Skeletal muscle cell (primary cell): ENCODE measurements around the gene ABAT.
"Not testable (repeated sequence)": the region's sequence is repeated elsewhere in the genome, so short reads cannot be mapped to it uniquely, and the experiment has no call there.

Experiments
- DNase-seq: peaks from one replicate; pipeline ENCODE4 v3.0.0-alpha.2; 2010; ENCODE audit warnings: low read depth
- H3K4me3 ChIP-seq: 2 replicates; pipeline ENCODE4 v1.5.1; 2011; ENCODE audit warnings: low read depth, mild to moderate bottlenecking, control low read depth, low read length, moderate library complexity

ABAT gene

DNA sequence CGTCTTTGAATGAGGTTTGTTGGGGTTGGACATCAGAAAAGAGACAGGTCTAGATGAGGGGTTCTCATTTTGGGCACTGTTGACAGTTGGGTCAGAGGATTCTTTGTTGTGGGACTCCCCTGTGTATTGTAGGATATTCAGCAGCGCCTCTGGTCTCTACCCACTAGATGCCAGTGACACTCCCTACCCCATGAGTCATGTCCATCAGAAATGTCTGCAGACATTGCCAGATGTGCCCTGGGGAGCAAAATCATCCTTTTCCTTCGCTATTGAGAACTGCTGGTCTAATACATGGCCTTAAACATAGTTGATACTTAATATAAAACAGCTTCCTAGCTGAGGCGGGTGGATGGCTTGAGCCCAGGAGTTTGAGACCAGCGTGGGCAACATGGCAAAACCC, 3.1 kb downstream of the ABAT start:
- DNase-seq: no peak
- H3K4me3 ChIP-seq: no peak overlapping the region

DNA sequence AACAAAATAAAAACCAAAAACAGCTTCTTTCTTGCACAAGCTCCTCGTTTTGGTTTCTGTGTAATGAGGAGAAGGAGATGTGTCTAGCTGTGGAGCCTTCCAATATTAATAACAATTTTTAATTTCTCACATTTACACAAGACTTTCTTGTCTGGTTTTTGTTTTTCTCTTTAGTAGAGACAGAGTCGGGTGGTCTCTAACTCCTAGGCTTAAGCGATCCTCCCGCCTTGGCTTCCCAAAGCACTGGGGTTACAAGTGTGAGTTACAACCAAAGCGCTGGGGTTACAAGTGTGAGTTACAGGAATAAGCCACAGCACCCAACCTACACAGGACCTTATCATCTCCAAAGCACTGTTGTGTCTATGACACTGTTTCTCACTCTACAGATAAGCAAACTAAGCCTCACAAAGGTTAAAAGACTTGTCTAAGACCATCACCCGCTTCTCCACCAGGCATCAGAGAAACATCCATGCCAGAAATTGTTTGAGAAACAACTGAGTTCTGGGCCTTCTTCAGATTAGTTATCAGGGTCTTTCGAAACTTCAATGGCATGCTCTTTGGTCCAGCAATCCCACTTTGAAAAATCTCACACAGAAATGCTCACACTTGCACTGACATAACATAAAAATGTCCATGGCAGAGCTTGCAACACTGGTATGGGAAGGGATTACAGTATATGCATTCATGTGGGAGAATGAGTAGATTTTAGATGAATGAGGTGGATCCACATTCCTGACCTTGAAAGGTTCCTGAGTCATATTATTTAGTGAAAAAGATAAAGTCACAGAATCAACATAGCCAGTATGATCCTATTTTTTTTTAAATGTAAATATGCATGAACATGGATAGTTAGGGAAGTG, 3.9 kb downstream of the ABAT start:
- H3K4me3 ChIP-seq: no peak overlapping the region
- DNase-seq: peak; percentile 28

DNA sequence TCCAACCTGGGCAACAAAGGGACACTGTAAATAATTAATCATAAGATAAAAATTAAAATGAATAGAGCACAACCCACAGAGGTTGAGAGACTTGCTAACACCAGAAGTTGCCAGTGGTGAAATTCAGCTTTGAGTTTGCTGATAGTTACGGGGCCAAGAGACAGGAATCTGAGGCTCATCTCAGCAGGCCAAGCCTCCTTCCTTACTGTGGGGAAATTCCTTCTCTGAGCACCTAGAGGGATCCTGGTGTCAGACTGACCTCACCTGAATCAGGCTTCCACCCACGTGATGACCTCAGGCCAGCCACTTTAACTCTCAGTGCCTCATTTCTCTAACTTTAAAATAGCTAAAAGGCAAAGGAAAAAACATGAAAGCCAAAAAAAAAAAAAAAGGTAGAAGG, 4.7 kb downstream of the ABAT start:
- no peak overlapping the region for H3K4me3 ChIP-seq
- no peak for DNase-seq

DNA sequence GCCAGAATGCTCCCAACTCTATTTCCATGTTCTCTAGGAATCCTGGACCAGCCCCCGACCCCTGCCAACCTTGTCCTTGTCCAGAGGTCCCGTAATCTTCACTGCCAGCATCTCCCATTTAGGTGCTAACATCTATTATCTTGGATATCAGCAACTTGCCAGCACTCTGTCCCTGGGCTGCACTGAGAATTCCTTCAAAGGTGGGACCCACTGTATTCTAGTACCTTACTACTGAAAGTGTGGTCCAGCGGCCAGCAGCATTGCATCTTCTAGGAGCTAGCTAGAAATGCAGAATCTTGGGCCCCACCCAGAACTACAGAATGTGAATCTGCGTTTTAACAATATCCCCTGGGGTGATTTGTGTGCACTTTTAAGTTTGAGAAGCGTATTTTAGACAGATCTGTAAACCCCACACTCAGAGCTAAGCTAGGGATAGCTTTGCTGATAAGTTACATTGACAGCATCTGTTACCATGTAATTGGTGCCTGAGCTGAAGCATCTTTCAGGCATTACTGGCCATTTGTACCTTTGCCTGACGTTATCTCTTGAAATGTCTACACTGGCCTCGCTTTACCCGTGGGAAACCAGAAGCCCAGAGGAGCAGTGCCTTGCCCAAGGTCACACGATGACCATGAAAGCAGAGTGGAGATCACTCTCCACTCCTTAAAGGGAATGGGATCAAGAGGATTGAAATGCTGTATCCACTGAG, 8.3 kb downstream of the ABAT start:
- DNase-seq: no peak
- H3K4me3 ChIP-seq: no peak overlapping the region

DNA sequence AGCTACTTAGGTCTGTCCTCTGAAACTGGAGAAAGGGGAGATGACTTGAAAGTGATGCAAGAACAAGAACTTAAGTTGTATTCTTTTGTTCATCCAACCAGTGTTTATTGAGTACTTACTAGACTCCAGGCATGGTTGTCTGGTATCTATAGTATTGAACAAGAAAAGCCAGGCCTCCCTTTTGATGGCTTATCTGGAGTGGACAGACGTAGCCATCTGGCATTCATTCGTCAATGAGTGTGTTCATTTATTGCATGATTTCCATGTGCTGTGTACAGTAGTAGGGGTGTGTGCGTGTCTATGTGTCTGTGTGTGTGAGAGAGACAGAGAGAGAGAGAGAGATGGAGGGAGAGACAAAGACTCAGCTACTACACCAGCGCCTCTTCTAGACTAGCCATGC, 9.2 kb downstream of the ABAT start:
- DNase-seq: no peak
- H3K4me3 ChIP-seq: no peak overlapping the region

DNA sequence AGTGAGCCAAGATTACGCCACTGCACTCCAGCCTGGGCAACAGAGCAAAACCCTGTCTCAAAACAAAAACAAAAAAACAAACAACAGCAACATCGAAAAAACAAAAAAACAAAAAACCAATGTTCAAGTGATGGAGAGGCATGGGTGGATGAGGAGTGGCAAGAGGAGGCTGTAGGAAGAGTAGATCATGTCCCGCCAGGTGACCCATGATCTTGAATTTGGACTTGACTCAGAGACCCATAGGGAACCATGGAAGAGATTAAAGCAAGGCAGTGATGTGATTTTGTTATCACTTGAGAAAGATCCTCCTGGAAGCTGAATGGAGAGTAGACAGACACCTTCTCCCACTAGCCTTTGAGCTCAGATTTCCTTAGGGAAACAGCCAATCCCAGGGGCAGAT, 11.2 kb downstream of the ABAT start:
- H3K4me3 ChIP-seq: no peak overlapping the region
- DNase-seq: no peak

DNA sequence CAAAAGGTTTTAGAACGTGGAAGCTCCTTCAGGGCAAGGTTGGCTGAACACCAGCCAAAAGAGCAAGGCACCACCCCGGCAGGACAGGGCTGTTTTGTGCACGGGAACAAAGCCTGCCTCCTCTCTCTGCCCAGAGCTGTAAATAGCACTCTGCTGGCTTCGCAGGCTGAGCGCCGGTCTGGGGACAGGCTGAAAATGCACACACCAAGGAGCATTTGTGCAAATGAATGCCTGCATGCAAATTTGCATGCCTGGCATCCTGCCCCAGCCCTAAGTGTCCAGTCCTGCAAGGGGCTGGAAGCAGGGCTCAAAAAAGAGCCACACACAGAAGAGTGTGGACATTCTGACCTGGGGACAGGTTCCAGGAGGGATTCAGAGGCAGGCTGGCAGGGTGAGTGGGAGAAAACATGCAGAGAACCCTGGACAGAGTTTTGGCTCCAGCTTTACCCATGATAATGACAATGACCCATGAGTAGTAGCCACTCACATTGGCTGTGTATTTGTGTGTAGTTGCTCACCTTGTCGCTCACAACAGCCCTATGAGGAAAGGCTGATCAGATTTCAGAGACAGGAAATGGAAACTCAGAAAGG, 11.7 kb downstream of the ABAT start:
- no peak overlapping the region for H3K4me3 ChIP-seq
- DNase-seq: no peak

DNA sequence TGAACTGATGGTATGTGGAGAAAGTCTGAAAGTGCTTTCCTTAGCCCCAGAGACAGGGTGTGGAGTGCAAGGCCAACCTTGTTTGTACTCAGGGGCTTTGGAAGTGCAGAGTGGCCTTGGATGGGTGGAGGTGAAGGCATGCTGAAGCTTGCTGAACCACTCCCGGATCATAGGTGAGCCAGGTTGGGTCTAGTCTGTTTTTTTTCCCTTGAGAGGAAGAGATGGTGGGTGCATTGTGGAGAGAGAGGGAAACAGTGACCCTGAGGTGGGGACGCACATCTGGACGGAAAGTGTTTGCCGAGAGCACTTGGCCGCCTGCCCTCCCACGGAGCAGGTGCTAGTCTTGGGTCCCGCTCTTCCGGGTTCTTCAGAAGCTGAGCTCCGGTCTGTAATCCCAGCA, 12.5 kb downstream of the ABAT start:
- no peak overlapping the region for H3K4me3 ChIP-seq
- DNase-seq: no peak

DNA sequence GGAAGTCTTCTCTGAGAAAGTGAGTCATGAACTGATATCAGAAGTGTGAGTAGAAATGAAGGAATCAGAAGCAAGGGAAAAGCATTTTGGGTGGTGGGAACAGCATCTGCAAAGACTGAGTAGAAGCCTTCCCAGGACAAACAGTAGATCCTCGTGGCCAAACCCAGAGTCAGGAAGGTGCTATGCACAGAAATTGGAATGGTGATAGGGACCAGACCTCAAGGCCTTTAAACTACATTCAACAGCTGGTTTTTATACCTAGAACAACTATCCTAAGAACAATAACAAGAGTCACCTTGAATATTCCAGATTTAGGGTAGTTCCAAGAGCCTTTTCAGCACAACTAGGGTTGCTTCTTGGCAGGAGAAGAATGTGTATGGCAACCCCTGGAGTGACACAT, 15.3 kb downstream of the ABAT start:
- no peak overlapping the region for H3K4me3 ChIP-seq
- DNase-seq: no peak

DNA sequence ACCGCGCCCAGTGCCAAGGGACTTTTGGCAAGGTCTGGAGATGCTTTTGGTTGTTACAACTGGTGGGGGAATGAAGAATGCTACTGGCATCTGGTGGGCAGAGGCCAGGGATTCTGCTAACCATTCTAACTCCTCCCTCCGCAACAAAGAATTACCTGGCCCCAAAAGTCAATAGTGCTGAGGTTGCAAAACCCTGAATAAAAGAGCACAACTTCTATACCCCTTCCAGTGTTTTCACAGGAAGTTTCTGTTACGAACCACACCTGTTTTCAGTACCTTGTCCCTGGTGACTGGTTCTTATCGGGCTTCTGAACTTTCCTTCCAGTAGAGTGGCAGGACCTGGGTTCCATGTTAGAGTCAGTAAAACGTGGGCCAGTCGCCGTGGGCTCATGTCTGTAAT, 17.3 kb downstream of the ABAT start:
- no peak for DNase-seq
- H3K4me3 ChIP-seq: no peak overlapping the region

DNA sequence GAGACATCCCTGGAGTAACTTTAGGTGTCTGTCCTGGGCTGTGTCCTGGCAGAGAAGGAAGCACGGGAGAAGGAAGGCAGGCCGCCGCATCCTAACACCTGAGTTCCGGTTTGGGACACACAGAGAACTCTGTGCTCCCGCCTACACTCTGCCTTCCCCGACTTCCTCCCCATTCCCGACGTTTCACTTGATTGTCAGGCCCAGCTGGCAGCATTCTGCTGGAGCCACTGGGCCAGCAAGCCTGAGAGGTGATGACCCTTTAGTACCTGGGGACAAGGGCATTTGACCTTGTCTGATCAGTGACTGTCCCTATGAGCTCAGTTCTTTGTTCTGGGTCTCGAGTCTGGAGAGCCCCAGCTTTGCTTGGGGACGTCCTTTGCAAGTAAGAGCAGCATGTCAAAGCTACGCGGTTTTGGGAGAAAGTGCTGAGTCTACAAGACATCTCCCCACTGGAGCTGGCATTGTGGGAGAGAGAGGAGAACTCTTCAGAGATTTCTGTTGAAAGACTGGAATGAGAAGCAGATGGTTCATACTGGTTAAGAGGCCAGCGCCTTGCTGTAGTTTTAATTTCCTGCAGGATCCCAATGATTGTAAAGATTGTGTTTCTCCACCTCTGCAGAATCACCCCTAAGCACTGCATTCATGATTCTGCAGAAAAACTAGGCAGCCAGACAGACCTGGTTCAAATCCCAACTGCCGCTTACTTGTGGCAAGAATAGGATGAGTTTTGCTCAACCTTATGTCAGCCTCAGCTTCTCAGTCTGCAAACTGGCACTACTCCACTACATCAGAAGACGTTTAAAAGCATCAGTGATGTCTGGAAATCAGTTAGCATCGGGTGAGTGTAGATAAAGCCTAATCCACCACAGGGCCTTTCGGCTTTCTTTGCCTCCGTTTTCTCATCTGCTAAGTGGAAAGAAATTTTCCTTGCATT, 20.6 kb downstream of the ABAT start:
- no peak for DNase-seq
- no peak overlapping the region for H3K4me3 ChIP-seq

DNA sequence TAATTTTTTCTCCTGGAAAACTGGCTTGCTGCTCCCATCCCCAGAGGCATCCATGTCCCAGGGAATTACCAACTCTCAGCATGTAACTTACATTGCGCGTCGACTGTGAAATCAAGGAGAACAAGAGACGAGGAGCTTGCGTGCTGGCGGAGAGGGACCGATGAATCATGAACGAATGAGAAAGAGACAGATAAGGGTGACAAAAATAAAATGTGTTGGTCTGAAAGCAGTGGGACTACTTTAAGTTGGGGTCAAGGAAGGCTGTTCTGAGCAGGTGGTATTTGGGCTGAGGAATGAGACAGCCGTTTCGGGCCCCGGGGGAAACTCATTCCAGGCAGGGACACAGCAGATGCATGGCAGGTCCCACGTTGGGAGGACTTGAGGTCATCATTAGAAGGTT, 22.5 kb downstream of the ABAT start:
- no peak for DNase-seq
- no peak overlapping the region for H3K4me3 ChIP-seq

DNA sequence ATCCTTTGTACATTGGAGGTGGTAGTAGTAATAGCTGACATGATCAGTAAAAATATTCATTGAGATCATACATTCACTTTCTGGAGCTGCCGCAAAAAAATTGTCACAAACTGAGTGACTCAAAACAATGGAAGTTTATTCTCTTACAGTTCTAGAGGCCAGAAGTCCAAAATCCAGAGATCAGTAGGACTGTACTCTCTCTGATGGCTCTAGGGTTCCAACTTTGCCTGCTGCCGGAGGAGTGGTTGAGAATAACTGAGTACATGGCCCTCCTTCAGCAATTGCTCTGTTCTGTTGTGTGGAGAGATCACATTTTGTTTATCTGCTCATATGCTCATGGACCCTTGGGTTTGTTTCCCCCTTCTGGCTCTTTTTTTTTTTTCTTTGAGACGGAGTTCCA, 23.5 kb downstream of the ABAT start:
- H3K4me3 ChIP-seq: no peak overlapping the region

DNA sequence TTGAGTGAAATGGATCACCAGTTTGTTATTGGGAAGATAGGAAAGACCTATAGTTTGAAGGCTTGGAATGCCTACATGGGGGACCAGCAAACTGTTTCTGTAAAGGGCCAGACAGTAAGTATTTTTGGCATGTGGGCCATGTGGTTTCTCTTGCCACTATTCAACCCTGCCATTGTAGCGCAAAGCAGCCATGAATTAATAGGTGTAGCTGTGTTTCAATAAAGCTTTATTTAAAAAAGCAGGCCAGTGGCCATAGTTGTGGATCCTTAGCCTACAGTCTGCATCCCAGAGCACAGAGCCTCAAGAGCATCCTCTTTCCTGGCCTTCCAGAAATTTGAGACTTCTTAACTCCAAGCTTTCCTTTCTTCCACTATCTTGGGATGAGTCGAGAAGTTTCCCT, 29.3 kb downstream of the ABAT start:
- H3K4me3 ChIP-seq: no peak overlapping the region
- no peak for DNase-seq

More for the DNA sequence above, 23.5 kb downstream of the ABAT start:
- no peak for DNase-seq

DNA sequence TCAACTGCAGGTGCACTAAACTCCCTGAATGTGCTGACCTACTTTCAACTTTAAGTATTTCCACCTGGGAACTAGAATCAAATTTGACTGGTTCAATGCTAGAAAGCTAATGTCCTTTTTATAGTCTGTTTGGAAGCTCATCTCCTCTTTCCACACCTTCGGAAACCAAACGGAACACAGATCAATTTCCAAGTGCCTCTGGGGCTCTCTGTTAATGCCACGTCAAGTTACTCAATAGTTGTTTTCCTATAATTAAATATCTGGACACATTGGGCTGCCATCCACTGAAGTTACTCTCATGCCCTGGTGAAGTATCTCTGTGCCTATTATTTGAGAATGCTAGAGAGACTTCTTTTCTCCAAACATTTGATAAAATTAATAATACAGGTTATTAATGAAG, 29.7 kb downstream of the ABAT start:
- no peak for DNase-seq

DNA sequence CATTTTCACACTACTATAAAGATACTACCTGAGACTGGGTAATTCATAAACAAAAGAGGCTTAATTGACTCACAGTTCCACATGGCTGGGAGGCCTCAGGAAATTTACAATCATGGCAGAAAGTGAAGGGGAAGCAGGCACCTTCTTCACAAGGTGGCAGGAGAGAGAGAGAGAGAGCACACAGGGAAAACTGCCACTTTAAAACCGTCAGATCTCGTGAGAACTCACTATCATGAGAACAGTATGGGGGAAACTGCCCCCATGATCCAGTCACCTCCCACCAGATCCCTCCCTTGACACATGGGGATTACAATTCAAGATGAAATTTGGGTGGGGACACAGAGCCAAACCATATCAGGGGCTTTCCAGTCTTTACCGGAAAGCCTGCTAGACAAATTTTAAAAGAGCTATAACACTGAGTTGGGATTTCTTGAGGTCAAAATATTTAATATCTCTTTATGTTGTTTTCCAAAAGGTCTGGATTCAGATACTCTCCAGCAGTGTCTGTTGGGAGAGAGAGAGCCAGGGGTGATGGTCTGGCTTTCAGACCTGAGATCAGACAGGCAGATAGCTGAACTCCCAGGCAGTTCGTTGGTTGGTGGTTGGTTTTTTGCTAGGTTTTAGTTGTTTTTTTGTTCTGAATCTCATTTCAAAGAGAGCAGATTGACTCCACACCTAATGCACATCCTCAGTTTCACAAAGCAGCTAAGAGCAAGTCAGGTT, 30.8 kb downstream of the ABAT start:
- not testable (repeated sequence) for H3K4me3 ChIP-seq, DNase-seq

More for the DNA sequence above, 29.7 kb downstream of the ABAT start:
- H3K4me3 ChIP-seq: no peak overlapping the region

DNA sequence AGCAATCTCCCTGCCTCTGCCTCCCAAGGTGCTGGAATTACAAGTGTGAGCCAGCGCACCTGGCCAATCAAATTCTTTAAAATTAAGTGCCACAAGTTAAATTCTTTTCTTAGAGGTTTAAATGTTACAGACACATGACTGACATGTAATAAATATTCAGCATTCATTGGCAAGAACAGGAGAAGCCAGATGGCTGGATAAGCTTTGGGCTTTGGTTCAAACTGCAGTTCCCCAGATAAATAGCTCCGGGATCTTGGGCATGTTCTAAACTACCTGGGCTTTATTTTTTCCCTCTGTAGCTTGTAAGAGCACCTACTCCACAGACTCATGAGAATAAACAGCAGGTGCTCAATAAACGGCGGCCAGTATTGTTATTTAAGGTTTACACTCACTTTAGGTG, 34.1 kb downstream of the ABAT start:
- DNase-seq: no peak
- no peak overlapping the region for H3K4me3 ChIP-seq

DNA sequence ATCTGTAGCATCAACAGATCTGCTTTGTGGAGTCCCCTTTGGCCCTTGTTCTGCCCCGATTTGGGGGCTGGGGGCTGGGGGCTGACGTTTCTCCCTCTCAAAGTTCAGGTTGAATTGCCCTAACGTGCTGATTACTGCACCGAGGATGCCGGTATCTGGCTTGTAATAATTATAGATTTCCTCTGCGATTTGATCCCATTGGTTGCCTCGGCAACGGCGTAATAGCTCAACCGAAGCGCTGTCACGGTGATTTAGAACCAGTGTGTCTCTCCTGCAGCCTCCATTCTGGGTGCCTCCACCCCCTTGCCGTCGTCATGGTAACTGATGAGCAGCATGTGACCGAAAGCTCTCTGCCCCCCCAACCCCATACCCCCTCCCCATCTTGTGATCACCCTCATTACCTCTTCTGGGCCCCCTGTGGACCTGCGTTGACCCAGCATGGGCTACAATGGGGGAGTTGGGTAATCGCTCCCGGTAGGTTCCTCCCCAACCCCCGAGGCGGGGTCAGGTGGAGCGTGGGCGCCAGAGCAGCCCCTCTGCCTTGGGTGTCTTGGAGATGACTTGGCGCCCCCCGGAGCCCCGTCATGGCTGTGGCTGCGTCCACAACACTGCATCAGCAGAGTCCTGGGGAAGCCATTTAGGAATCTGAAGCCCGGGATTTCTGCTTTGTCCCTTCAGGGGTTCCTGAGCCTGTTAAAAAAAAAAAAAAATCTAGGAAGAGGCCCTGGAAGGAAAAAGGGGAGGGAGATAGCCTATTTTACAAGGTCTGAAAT, 38.4 kb downstream of the ABAT start:
- DNase-seq: no peak
- no peak overlapping the region for H3K4me3 ChIP-seq
